HG03025 (cell line): ENCODE results near the gene CAMKK2.
"Not testable (repeated sequence)": the region's sequence is repeated elsewhere in the genome, so short reads cannot be mapped to it uniquely, and the experiment has no call there.

Experiments
- ATAC-seq: cut with Tn5 transposase; IDR thresholded peaks from one replicate; pipeline ENCODE4 v1.9.1; 2021; ENCODE audit warnings: mild to moderate bottlenecking, moderate library complexity; ENCODE audit not compliant: unreplicated experiment, low FRiP score

The CAMKK2 gene

GRCh38 chr12:121281116-121281515, 15.4 kb downstream of the CAMKK2 start:
- ATAC-seq, result not testable (repeated sequence)

DNA sequence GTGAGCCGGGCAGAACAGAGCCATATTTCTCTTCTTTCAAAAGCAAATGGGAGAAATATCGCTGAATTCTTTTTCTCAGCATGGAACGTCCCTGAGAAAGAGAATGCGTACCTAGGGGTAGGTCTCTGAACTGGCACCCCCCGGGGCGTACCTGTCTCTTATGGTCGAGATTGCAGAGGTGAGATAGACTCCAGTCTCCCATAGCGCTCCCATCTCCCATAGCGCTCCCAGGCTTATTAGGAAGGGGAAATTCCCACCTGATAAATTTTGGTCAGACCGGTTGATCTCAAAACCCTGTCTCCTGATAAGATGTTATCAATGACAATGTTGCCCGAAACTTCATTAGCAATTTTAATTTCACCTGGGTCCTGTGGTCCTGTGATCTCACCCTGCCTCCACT, 16.0 kb downstream of the CAMKK2 start:
- not testable (repeated sequence) for ATAC-seq

- ATAC-seq, result no peak
Observed at GRCh38 chr12:121279507-121279915, 17.0 kb downstream of the CAMKK2 start.

GRCh38 chr12:121279071-121279375, 17.5 kb downstream of the CAMKK2 start:
- no peak for ATAC-seq

DNA sequence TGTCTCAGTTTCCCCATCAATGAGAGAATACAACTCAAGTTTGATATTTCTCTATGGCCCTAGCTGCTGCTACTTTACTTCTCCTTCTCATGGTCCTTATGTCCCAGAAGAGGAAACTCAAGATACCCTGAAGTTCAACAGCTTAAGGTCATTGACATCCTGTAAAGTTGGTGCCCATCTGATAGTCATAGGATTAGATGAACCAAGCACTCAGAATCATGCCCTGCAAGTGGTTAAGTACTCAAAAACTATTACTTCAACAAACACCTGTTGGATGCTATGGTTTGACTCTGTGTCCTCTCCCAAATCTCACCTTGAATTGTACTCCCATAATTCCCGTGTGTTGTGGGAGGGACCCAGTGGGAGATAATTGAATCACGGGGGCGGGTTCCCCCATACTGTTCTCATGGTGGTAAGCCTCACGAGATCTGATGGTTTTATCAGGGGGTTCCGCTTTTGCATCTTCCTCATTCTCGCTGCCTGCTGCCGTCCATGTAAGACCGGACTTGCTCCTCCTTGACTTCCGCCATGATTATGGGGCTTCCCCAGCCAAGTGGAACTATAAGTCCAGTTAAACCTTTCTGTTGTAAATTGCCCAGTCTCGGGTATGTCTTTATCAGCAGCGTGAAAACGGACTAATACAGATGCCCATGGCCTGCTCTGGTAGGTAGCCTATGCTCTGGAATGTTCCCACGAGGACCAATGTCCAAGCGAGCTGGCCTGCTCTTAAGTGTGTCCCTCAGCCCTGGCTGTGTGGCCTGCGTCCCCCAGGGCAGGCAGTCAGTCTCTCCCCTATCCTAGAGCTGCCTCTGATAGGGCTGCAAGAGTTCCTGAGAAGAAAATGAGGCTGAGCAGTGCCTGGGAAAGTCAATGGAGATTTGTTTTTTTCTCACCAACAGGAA, 18.1 kb downstream of the CAMKK2 start:
- no peak for ATAC-seq

DNA sequence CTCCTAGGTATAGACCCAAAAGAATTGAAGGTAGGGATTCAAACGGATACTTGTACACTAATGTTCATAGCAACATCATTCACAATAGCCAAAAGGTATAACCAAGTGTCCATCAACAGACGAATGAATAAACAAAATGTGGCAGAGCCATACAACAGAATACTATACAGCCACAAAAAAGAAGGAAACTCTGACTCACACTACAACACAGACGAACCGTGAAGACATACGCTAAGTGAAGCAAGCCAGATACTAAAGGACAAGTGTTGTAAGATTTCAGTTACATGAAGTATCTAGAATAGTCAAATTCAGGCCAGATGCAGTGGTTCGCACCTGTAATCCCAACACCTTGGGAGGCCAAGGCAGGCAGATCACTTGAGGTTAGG, 19.1 kb downstream of the CAMKK2 start:
- no peak for ATAC-seq

GRCh38 chr12:121274036-121274763, 22.3 kb downstream of the CAMKK2 start:
- no peak for ATAC-seq

DNA sequence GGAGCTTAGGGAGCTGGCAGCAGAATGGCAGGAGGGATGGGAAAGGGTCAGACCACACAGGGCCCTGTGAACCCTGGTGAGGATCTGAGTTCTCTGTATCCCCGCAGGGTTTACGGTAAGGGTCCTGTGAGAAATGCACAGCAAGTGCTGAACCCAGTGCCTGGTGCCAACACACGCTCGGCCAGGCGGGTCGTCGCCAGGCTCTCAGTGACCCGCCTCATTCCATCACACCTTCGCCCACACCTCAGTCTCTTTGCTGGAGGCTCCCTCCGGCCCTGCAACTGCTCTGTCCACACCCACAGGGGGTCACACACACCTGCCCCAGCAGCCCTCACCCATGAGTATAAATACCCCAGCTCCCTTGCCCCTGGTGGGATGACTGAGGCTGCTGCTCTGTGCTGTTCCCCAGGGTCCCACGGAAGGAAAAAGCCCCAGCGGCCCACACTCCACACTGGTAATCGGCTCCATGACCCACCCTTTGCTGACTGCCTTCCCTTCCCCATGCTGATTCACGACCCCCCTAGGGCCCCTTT, 23.1 kb downstream of the CAMKK2 start:
- no peak for ATAC-seq

- ATAC-seq, result no peak
Observed at GRCh38 chr12:121267822-121268221, 28.7 kb downstream of the CAMKK2 start.

DNA sequence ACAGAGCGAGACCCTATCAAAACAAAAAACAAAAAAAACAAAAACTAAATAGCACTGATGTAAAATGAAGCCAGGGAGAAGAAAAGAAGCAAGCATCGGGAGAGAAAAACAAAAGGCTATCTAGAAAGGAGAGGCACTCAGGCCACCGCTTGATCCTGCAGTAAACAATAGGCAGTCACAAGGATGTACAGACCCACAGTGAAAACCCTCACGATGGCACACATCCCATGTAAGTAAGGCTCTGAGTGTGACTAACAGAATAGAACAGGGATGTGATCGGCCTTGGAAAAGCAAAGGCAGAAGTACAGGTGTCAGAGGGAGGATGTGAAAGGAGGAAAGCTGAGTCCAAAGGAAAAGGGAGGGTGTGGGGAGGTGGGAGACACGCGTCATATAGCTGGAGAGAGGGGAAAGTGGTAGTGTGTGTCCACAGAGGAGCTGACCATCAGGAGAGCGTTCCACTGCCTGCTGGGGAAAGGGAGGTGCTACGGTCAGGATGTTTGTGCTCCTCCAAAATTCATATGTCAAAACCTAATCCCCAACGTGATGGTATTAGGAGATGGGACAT, 31.5 kb downstream of the CAMKK2 start:
- ATAC-seq, result no peak

DNA sequence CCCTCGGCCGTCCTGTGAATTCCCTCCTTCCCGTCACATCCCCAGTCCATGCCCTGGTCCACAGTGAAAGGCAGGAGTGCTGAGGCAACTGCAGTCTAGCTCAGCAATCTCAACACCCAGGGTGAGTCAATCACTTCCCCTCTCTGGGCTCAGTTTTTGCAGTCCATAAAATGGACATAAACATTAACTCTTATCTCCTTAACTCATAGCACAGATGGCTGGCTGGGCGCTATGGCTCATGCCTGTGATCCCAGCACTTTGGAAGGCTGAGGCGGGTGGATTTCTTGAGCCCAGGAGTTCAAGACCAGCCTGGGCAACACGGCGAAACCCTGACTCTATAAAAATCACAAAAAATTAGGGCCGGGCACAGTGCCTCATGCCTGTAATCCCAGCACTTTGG, 32.4 kb downstream of the CAMKK2 start:
- ATAC-seq, result no peak

DNA sequence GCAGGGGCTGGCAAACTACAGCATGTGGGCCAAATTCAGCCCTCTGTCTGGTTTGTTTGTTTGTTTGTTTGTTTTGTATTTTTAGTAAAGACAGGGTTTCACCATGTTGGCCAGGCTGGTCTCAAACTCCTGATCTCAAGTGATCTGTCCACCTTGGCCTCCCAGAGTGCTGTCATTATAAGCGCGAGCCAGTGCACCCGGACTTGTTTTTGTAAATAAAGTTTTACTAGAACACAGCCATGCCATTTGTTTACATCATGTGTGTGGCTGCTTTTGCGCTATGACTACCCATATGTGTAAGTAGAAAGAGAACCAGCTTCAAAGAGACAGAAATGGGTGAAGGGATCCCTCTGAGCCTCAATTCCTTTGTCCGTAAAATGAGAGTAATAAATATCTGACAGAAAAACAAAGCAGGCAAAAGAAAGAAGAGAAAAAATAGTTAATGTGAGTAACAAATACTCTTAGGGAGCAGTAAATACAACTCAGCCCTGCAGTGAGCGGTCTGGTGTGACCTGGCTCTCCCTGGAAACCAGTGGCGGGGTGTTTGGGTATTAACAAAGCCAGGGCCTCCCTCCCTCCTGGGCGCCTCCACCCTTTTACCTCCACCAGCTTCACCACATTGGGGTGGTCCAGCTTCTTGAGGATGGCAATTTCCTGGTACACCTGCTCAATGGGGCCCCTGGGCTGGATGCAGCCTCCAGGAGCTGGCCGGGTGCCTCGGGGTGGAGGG, 33.1 kb downstream of the CAMKK2 start:
- no peak for ATAC-seq

DNA sequence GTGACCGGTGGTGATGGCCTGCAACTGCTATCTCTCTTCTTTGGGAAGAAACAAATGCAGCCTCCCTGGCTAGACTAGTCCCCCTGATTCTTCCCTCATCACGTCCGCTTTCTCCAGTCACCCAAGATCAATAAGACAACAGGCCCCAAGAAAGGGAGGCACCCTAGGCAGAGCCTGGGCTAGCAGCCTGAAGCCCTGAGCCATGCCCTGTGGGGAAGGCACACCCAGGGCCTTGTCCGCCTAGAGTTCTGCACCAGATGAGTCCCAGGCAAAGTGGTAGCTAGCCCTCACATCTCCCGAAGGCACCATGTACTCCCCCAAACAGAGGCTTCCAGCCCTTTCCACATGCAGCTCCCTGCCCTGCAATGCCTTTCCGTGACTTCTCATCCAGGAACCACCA, 35.1 kb downstream of the CAMKK2 start:
- no peak for ATAC-seq

DNA sequence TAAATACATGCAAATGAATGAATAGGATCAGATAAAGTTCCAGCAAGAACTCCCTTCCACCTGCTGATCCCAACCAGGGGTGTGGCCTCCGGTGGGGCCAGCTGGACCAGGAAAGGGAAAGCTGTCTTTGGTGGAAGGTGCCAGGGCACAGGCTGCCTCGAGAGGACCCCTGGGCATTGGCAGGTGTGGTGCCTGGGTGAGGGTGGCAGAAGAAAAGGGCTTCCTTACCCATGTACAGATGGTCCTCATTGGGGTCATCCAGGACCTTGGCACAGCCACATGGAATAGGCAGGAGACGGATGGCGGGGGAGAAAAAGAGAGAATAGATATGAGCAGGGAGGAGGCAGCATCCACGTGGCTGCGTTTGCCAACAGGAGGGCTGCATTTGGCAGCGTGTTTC, 36.4 kb downstream of the CAMKK2 start:
- ATAC-seq, result no peak

DNA sequence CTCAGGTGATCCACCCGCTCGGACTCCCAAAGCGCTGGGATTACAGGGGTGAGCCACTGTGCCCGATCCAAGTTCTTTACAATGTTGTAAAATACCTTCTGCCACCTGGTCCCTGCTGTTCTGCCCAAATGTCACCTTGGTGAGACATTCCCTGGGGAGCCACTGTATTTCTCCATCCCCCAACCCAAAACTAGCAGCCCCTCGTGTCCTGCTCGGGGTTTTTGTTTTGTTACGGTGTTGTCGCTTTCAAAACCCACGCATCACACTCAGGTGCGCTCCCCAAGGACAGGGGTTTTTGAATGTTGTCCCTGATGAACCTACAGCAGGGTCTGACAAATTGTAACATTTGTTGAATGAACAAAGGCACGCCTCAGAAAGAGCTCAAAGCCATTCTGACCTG, 37.4 kb downstream of the CAMKK2 start:
- no peak for ATAC-seq

GRCh38 chr12:121257704-121258449, 38.6 kb downstream of the CAMKK2 start:
- ATAC-seq, result not testable (repeated sequence)

DNA sequence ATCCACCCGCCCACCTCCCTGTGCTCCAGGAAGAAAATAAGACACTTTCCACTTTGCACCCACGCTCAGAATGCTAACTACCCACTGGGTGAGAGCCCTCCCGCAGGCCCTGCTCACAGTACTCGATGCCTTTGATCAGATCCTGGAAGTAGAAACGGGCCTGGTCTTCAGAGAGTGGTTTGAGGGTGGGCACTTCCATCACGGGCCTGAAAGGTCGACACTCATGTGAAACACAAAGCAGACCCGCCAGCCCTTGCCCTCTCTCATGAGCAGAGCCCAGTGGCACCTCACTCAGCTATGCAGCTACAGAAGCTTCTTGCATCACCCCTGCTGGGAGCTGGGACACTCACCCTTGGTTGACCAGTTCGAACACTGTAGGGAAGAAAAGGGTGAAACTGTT, 41.1 kb downstream of the CAMKK2 start:
- ATAC-seq, result no peak

GRCh38 chr12:121253638-121254335, 42.7 kb downstream of the CAMKK2 start:
- ATAC-seq, result no peak

- no peak for ATAC-seq
Observed at GRCh38 chr12:121252712-121253345, 43.7 kb downstream of the CAMKK2 start.
